Right cardiac atrium (tissue), 5 donors: Measurements from ENCODE around the gene EPHB6. TPM values are rescaled to one million over a fixed set of nuclear protein-coding genes. Genes with fewer than 3 reads are reported as not detected.

Source experiments
- ATAC-seq, 2 donors: fragments of 200-7000 bp; cut with Tn5 transposase; one replicate each; pipeline versions ENCODE4 v1.8.0 to v1.9.1; 2020; ENCODE audit warnings: moderate library complexity in 2 of 2, mild to moderate bottlenecking in 1 of 2
- DNase-seq, 3 donors: peaks; one replicate each; pipeline ENCODE4 v3.0.0-alpha.2; 2020
- H3K27ac ChIP-seq: one replicate; pipeline ENCODE4 v1.5.1; 2013; ENCODE audit warnings: mild to moderate bottlenecking, low read length, control low read depth, moderate library complexity
- H3K27me3 ChIP-seq: one replicate; pipeline ENCODE4 v1.6.1; 2013; ENCODE audit not compliant: control insufficient read depth, insufficient read depth
- H3K4me1 ChIP-seq: one replicate; pipeline ENCODE4 v1.6.1; 2013; ENCODE audit warnings: low read length; ENCODE audit not compliant: control insufficient read depth, insufficient read depth
- H3K4me3 ChIP-seq: one replicate; pipeline ENCODE4 v1.5.1; 2013; ENCODE audit warnings: low read length, control low read depth
- H3K9me3 ChIP-seq: one replicate; pipeline ENCODE4 v1.6.1; 2013; ENCODE audit warnings: low read length; ENCODE audit not compliant: control insufficient read depth
- WGBS: extraction: QIAGEN DNeasy Blood & Tissue Kit; methylation state at CpG from one replicate; pipeline ENCODE4 v1.1.7; 2013; 5-methylcytosine and 5-hydroxymethylcytosine counted together
- intact Hi-C, 4 donors: fragments of 100-400 bp; cut with DNase I; formaldehyde crosslinking; loops; one replicate each; pipeline versions ENCODE4 v1.11.0 to v1.14.0; 2022 to 2023
- polyA plus RNA-seq: library from polyadenylated mRNA; stranded (reverse); fragments of 200-250 nt; gene quantifications from one replicate; pipeline ENCODE4 v1.2.3, GENCODE V29; 2013
- total RNA-seq, 4 donors: library from RNA; stranded (reverse); fragmentation: NEBNext Ultra II Directional; extraction: Animal tissue kit (Norgen Biotek cat#: 25700); gene quantifications; one replicate each; pipeline ENCODE4 v1.2.1, GENCODE V29; 2021
- donor health status: healthy with polysubstance abuse.
- donor health status: DM: no; HTN: yes; CAD: no.
- donor health status: DM: no; HTN: no; CAD: no.
- donor health status: DM: no; HTN: yes; CAD: no; lungs with severe emphysema.
- donor health status: DM: yes; HTN: yes; CAD: no.

EPHB6 gene
- total and polyA plus RNA-seq, 5 donors, result 3.8 to 11.3 (median 6.9) TPM

DNA sequence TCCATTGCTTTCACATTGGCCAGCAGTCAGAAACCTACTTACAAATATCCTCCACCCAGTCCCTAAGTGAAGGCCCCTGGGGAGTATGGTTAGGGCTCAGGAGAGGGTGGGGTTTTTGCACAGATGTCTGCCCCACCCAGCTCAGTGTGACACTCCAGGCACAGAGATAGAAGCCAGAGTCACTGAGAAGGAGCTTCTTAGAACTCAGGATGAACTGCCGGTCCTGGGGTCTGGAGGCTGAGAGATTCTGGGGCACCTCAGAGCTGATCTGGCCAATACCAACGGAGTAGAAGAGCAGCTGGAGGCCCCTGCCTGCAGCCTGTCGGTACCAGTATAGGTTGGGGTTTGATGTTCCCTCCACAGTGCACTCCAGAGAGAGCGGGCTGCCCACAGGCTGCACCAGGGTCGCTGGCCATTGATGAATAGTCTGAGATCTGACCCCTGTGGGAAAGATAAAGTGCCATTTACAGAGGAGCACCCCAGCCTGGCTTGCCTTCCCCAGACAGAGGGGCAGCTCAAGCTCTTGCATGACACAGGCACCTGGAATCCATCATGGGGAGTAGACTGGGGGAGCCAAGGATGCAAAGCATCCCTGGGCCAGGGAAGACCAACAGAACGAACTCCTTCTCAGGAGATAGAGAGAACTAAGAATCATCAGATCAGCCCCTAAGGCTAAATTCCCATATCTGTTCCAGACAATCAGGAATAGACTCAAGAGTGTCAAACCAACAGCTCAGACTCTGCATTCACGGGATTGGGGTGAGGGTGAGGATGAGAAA, 42.2 kb upstream of the EPHB6 start:
- H3K4me1 ChIP-seq, result no peaks in the 10 kb centered on the region
- H3K4me3 ChIP-seq, result no peak overlapping the region
- DNase-seq (no peak), ATAC-seq (no peak)
- no peaks in the 10 kb centered on the region for H3K27me3 ChIP-seq
- intact Hi-C loops, result loop anchor here in 2 of 4 donors (5.0 to 10.0 kb wide), 2 partner anchors 178 to 180 kb away; no protein-coding TSS in a partner anchor
- no peaks in the 10 kb centered on the region for H3K9me3 ChIP-seq
- no peak overlapping the region for H3K27ac ChIP-seq
- 29% methylated on average over 7 of the region's 7 CpGs for whole genome bisulfite sequencing

DNA sequence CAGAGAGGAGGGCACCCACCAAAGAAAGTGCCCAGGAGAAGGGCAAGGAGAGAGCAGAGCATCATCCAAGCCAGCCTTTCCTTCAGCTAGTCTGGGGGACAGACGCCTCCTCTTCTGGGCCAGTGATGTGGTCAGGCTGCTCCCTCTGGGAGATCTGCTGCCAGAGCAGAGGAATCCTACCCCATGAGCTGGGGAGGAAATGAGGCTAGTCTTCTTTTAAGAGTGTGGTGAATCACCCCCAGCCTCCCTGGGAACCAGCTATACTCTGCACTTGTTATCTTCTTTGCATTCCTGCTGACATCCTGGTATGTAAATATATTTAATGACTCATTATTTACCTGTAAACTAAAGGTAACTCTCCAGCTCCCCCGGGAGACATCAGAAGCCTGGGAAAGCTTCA, 41.6 kb upstream of the EPHB6 start:
- Histone ChIP-seq H3K4me1 (no peaks in the 10 kb centered on the region), H3K27ac (no peak overlapping the region), H3K4me3 (no peak overlapping the region), H3K9me3 (no peaks in the 10 kb centered on the region), H3K27me3 (no peaks in the 10 kb centered on the region)
- DNase-seq (no peak), ATAC-seq (no peak)
- WGBS, result 14% methylated on average over 2 of the region's 2 CpGs
- intact Hi-C loops, result loop anchor here in 2 of 4 donors (5.0 to 10.0 kb wide), 2 partner anchors 178 to 181 kb away; no protein-coding TSS in a partner anchor

DNA sequence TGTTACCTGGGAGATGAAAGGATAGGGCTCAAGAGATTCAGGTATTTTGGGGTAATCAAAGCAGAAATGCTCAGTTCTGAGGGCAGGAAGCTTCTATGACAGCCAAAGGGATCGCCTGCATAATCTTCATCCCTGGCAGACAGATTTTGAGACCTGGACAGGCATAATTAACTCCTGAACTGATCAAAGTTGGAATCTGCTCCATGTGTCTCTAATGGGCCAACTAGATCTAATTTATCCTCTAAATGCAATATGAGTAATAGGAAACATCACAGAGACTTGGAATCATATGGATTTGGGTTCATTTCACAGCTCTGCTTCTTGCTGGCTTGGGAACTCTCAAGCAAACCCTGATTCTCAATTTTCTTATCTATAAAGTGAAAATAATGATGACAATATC, 41.2 kb upstream of the EPHB6 start:
- H3K27me3 ChIP-seq, result no peaks in the 10 kb centered on the region
- intact Hi-C loops, result loop anchor here in 2 of 4 donors (5.0 to 10.0 kb wide), 2 partner anchors 179 to 181 kb away; no protein-coding TSS in a partner anchor

DNA sequence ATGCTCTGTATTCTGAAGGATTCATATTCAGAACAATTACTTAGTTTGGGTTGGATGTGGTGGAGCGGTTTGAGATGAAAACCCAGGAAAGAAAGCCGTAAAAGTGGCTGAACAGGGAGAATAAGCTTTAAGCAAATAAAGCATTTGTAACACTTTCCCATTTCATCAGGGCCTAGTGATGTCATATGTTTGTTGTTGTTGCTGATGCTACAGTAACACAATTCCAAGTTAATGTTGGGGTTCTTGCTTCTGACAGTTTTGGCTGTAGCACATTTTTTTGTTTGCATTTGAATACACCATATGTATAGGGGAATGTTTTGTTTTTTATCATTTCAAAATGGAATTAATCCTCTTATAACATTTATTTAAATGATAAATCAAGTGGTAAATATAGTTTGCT, 40.4 kb upstream of the EPHB6 start:
- ATAC-seq, result no peak
- 62% methylated on average over 2 of the region's 2 CpGs for WGBS

More for the DNA sequence above, 41.2 kb upstream of the EPHB6 start:
- Histone ChIP-seq H3K27ac (no peak overlapping the region), H3K4me3 (no peak overlapping the region), H3K9me3 (no peaks in the 10 kb centered on the region), H3K4me1 (no peaks in the 10 kb centered on the region)
- no peak for DNase-seq
- WGBS, result 55% methylated on average over 1 of the region's 1 CpG
- no peak for ATAC-seq

DNA sequence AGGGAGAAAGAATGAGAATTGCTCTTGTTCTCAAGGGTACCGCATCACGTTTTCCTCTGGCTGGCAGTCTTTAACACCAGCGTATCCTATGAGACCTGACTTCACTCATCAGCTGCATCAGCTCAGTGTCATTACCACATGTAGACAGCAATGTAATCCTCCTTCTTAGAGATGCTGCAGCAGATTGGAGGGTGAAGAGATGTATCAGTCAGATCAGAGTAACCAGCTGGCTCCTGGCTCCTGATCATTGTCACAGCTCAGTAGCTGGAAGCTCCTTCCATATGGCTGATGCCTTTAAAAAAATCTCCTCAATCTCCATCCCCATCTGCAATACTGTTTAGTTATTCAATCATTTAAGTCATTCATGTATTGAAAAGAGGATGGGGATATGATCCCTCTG, 39.7 kb upstream of the EPHB6 start:
- Histone ChIP-seq H3K4me1 (no peaks in the 10 kb centered on the region), H3K9me3 (no peaks in the 10 kb centered on the region), H3K27me3 (no peaks in the 10 kb centered on the region), H3K4me3 (no peak overlapping the region), H3K27ac (no peak overlapping the region)
- intact Hi-C loops, result loop anchor here in 1 of 4 donors (10.0 kb wide), 1 partner anchor 180 kb away; no protein-coding TSS in a partner anchor
- ATAC-seq (no peak), DNase-seq (no peak)
- WGBS, result 68% methylated on average over 3 of the region's 3 CpGs

More for the DNA sequence above, 40.4 kb upstream of the EPHB6 start:
- H3K27ac ChIP-seq, result no peak overlapping the region
- no peaks in the 10 kb centered on the region for H3K4me1 ChIP-seq
- no peaks in the 10 kb centered on the region for H3K27me3 ChIP-seq
- intact Hi-C loops, result loop anchor here in 2 of 4 donors (5.0 to 10.0 kb wide), 2 partner anchors 180 to 182 kb away; no protein-coding TSS in a partner anchor
- H3K9me3 ChIP-seq, result no peaks in the 10 kb centered on the region
- no peak for DNase-seq
- H3K4me3 ChIP-seq, result no peak overlapping the region

DNA sequence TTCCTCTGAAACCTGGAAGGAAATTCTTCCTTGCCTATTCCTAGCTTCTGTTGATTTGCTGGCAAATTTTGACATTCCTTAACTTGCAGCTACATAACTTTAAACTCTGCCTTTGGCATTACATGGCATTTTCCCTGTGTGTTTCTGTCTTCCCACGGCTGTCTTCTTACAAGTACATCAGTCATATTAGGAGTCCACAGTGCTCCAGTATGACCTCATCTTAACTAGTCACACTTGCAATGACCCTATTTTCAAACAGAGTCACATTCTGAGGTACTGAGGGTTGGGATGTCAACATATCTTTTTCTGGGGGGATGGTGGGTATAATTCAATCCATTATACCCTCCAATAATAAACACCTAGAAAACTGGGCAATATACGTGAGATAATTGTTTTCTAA, 37.4 kb upstream of the EPHB6 start:
- Histone ChIP-seq H3K27ac (no peak overlapping the region), H3K27me3 (no peaks in the 10 kb centered on the region), H3K4me1 (no peaks in the 10 kb centered on the region), H3K4me3 (no peak overlapping the region), H3K9me3 (no peaks in the 10 kb centered on the region)
- DNase-seq, result no peak
- ATAC-seq, result no peak
- intact Hi-C loops, result loop anchor here in 1 of 4 donors (10.0 kb wide), 1 partner anchor 183 kb away; no protein-coding TSS in a partner anchor
- 73% methylated on average over 2 of the region's 2 CpGs for WGBS

DNA sequence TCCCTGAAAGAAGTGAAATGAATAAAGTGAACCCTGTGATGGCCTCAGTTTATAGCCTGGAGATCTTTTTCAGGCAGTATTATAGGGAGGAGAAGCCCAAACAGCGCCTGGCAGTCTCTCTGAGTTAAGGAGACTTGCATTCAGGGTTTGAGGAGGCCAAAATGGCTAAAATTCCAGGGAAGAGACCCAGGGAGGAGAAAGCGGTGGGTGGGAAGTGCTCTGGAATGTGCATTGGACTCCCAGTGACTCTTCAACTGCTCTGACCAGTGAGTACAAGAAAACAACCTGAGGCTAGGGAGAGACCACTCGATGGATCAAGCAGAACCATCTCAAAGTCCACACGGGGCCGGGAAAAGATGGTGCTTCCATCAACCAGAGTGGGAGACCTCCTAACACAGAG, 35.3 kb upstream of the EPHB6 start:
- Histone ChIP-seq H3K9me3 (no peaks in the 10 kb centered on the region), H3K27ac (no peak overlapping the region), H3K27me3 (no peaks in the 10 kb centered on the region), H3K4me3 (no peak overlapping the region), H3K4me1 (no peaks in the 10 kb centered on the region)
- 80% methylated on average over 5 of the region's 5 CpGs for WGBS
- DNase-seq, result no peak
- ATAC-seq, result no peak
- intact Hi-C loops, result loop anchor here in 1 of 4 donors (10.0 kb wide), 1 partner anchor 185 kb away; no protein-coding TSS in a partner anchor

DNA sequence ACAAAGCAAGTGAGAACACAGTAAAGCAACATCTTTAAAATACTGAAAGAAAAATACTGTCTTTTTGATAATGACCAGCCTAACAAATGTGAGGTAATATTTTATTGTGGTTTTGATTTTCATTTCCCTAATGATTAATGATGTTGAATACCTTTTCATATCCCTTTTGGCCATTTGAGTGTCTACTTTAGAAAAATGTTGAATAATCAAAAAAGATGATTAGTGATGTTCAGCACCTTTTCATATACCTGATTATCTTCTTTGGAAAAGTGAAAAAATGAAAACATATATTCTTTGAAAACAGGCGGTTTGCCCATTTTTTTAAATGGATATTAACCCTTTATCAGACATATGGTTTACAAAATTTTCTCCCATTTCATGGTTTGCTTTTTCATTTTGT, 32.2 kb upstream of the EPHB6 start:
- no peak for DNase-seq
- intact Hi-C loops, result no loop called here

DNA sequence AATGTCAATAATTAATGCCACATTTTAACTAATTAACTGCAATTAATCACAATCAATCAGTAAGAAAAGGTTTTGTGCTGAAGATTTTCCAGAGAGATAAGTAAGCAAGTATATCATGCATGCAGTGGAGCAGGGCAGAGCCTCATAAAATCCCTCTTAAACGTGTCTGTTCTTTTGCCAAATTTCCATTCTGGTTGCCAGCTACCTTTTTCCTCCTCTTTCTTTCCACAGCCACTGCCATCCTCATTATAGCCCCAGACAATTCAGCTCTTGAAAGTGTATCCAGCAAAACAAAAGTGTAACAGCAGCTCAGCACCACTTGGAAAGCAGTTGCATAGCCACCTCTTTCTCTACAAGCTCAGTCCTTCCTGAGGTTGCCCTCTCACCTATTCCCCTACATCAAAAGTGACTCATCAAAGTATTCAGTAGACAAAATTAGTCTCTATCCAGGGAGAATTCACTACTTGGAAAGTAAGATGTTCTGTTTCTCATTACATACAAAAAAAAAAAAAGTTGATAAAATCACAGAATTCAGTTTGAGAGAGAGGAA, 26.9 kb upstream of the EPHB6 start:
- WGBS, result 56% methylated on average over 1 of the region's 1 CpG
- no peak overlapping the region for H3K4me3 ChIP-seq
- no peaks in the 10 kb centered on the region for H3K9me3 ChIP-seq
- H3K27ac ChIP-seq, result no peak overlapping the region
- ATAC-seq (no peak), DNase-seq (no peak)
- H3K4me1 ChIP-seq, result no peaks in the 10 kb centered on the region
- H3K27me3 ChIP-seq, result peaks cover 2% of the 10 kb centered on the region
- intact Hi-C loops, result no loop called here

More for the DNA sequence above, 32.2 kb upstream of the EPHB6 start:
- no peaks in the 10 kb centered on the region for H3K27me3 ChIP-seq
- 3% methylated on average over 1 of the region's 1 CpG for WGBS
- no peak for ATAC-seq
- H3K4me1 ChIP-seq, result no peaks in the 10 kb centered on the region
- H3K9me3 ChIP-seq, result no peaks in the 10 kb centered on the region
- H3K27ac ChIP-seq, result no peak overlapping the region
- no peak overlapping the region for H3K4me3 ChIP-seq

DNA sequence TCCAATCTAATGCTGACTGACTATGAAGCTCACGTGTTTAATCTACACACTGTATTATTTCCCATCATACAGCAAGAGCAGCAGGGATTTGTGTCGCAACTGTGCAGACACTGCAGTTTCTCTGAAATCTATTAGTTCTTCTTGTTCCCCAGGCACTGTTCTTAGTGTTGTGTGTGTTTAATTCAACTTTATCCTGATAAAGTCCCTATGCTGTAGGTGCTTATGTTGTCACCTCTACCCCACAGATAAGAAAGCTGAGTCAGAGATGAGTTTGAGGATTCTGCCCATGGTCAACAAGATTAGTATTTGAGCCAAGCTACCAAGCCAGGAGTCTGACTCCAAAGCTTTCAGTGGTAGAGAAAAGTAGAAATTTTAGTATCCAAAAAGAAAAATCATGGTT, 22.5 kb upstream of the EPHB6 start:
- DNase-seq, result no peak
- Histone ChIP-seq H3K27ac (no peak overlapping the region), H3K4me1 (no peaks in the 10 kb centered on the region), H3K4me3 (no peak overlapping the region), H3K9me3 (no peaks in the 10 kb centered on the region), H3K27me3 (peaks cover 2% of the 10 kb centered on the region)
- no peak for ATAC-seq
- intact Hi-C loops, result no loop called here
- WGBS, result 66% methylated on average over 2 of the region's 2 CpGs
